HepG2 (cell line): Measurements from ENCODE around the gene FXYD1. TPM values are rescaled to one million over a fixed set of nuclear protein-coding genes. Genes with fewer than 3 reads are reported as not detected.

Experiments
- ATAC-seq: fragments of 200-7000 bp; cut with Tn5 transposase; 3 replicates; pipeline ENCODE4 v1.9.1; 2020; ENCODE audit warnings: mild to moderate bottlenecking, moderate library complexity
- BruUV-seq: library from RNA; stranded (reverse); fragments of 400-500 nt; replicated peaks from 2 replicates; lab custom pipeline; 2021; lab: Mats Ljungman, UMichigan
- CTCF ChIA-PET: fragments of 300-600 bp; formaldehyde crosslinking; extraction: SDS; loops from one replicate; lab custom pipeline; 2021; ENCODE audit warnings: low total read pairs, inconsistent platforms, low intra/inter-chr PET ratio; lab: Yijun Ruan, JAX
- POLR2A ChIA-PET: fragments of 350-600 bp; sonication (Branson Sonifier 250); formaldehyde crosslinking; loops from one replicate; lab custom pipeline; 2020; ENCODE audit warnings: antibody characterized with exemption, inconsistent platforms; lab: Yijun Ruan, JAX
- DNase-seq: peaks from one replicate; pipeline ENCODE4 v3.0.0-alpha.2; 2015; ENCODE audit warnings: low spot score
- FAIRE-seq: peaks from 3 replicates; lab custom pipeline; 2011; peaks lifted over from hg19 to GRCh38; lab: Jason Lieb, UNC
- H2AFZ ChIP-seq: one replicate; pipeline ENCODE4 v1.6.1; 2011; ENCODE audit warnings: low read length, inconsistent platforms
- H3K27ac ChIP-seq: fragments of 300-600 bp; 3 replicates; pipeline ENCODE4 v1.8.0; 2011; ENCODE audit warnings: mixed run types, mild to moderate bottlenecking, mixed read lengths, low read length, inconsistent platforms; ENCODE audit not compliant: insufficient read depth; ENCODE audit errors: extremely low read length
- H3K27me3 ChIP-seq, 2 experiments: fragments of 200-600 bp in 1 of 2; 2 replicates in 1 of 2; 3 replicates in 1 of 2; pipeline versions ENCODE4 v1.6.0 to v1.8.0; 2011; ENCODE audit warnings: low read length in 2 of 2, mild to moderate bottlenecking in 2 of 2, moderate library complexity in 2 of 2, inconsistent platforms in 1 of 2; ENCODE audit not compliant: insufficient read depth in 2 of 2, control insufficient read depth in 1 of 2
- H3K36me3 ChIP-seq, 2 experiments: fragments of 200-600 bp in 1 of 2; replicated peaks in 1 of 2; 2 replicates in 1 of 2; 3 replicates in 1 of 2; pipeline versions ENCODE4 v1.5.1 to v1.8.0; 2011; ENCODE audit warnings: low read length in 2 of 2, inconsistent platforms in 1 of 2; ENCODE audit not compliant: insufficient read depth in 2 of 2, control insufficient read depth in 1 of 2
- H3K4me1 ChIP-seq: 2 replicates; pipeline ENCODE4 v1.5.1; 2012; ENCODE audit warnings: low read length, inconsistent platforms; ENCODE audit not compliant: insufficient read depth
- H3K4me2 ChIP-seq: 2 replicates; pipeline ENCODE4 v1.6.0; 2011; ENCODE audit warnings: low read depth, low read length, inconsistent platforms
- H3K4me3 ChIP-seq, 3 experiments: fragments of 200-600 bp in 1 of 3; sonication (generic), shearing (Covaris generic) in 1 of 3; replicated peaks in 1 of 3; 2 replicates each; pipeline ENCODE4 v1.5.1; 2011 to 2016; ENCODE audit warnings: low read length in 3 of 3, inconsistent platforms in 2 of 3, low read depth in 2 of 3, mild to moderate bottlenecking in 2 of 3, control low read depth in 1 of 3, mixed read lengths in 1 of 3; ENCODE audit not compliant: insufficient read depth in 1 of 3
- H3K79me2 ChIP-seq: one replicate; pipeline ENCODE4 v1.6.1; 2011; ENCODE audit warnings: low read length, inconsistent platforms; ENCODE audit not compliant: insufficient read depth
- H3K9ac ChIP-seq: 2 replicates; pipeline ENCODE4 v1.6.0; 2011; ENCODE audit warnings: mild to moderate bottlenecking, low read depth, low read length, inconsistent platforms; ENCODE audit not compliant: insufficient read depth
- H3K9me3 ChIP-seq: 2 replicates; pipeline ENCODE4 v1.5.1; 2012; ENCODE audit warnings: mild to moderate bottlenecking, low read length
- H4K20me1 ChIP-seq: 2 replicates; pipeline ENCODE4 v1.6.0; 2011; ENCODE audit warnings: inconsistent platforms, mild to moderate bottlenecking, low read length, moderate library complexity; ENCODE audit not compliant: insufficient read depth
- BATF2 ChIP-seq: sonication (generic); formaldehyde crosslinking; IDR thresholded peaks from 2 replicates; pipeline ENCODE4 v1.8.0; 2022; ENCODE audit warnings: mild to moderate bottlenecking, missing genetic modification reagents, moderate library complexity
- CSRNP1 ChIP-seq: sonication (generic); formaldehyde crosslinking; IDR thresholded peaks from 2 replicates; pipeline ENCODE4 v1.8.1; 2023; ENCODE audit warnings: mild to moderate bottlenecking, missing genetic modification reagents
- E2F5 ChIP-seq: sonication (generic); formaldehyde crosslinking; conservative IDR thresholded peaks from 2 replicates; pipeline ENCODE4 v1.4.0; 2020; ENCODE audit warnings: missing genetic modification reagents
- MED8 ChIP-seq: sonication (generic); formaldehyde crosslinking; IDR thresholded peaks from 2 replicates; pipeline ENCODE4 v1.8.1; 2023; ENCODE audit warnings: mild to moderate bottlenecking, missing genetic modification reagents; ENCODE audit not compliant: insufficient replicate concordance
- MLX ChIP-seq: IDR thresholded peaks from 2 replicates; pipeline ENCODE4 v1.6.1; 2016
- PHF21A ChIP-seq: sonication (generic); formaldehyde crosslinking; IDR thresholded peaks from 2 replicates; pipeline ENCODE4 v1.5.0; 2020; ENCODE audit warnings: mild to moderate bottlenecking, missing genetic modification reagents
- SAFB2 ChIP-seq: sonication (generic); formaldehyde crosslinking; IDR thresholded peaks from 2 replicates; pipeline ENCODE4 v1.5.1; 2020; ENCODE audit warnings: missing genetic modification reagents, low read depth, mild to moderate bottlenecking, borderline replicate concordance
- STAG1 ChIP-seq: sonication (generic); formaldehyde crosslinking; IDR thresholded peaks from 2 replicates; pipeline ENCODE4 v1.4.0; 2020; ENCODE audit warnings: missing genetic modification reagents
- YY1 ChIP-seq: IDR thresholded peaks from 2 replicates; pipeline ENCODE4 v1.6.1; 2011; ENCODE audit warnings: low read length, low read depth, moderate library complexity, mild to moderate bottlenecking; ENCODE audit not compliant: insufficient read depth, insufficient replicate concordance
- ZNF205 ChIP-seq: IDR thresholded peaks from 2 replicates; pipeline ENCODE4 v1.6.1; 2018; ENCODE audit warnings: missing biosample characterization, missing genetic modification reagents
- ZNF34 ChIP-seq: sonication (generic); formaldehyde crosslinking; IDR thresholded peaks from 2 replicates; pipeline ENCODE4 v1.4.0; 2020; ENCODE audit warnings: mild to moderate bottlenecking, missing genetic modification reagents, borderline replicate concordance
- ZNF484 ChIP-seq: sonication (generic); formaldehyde crosslinking; IDR thresholded peaks from 2 replicates; pipeline ENCODE4 v1.5.1; 2020; ENCODE audit warnings: mild to moderate bottlenecking, low read depth, missing genetic modification reagents, borderline replicate concordance
- ZNF558 ChIP-seq: sonication (generic); formaldehyde crosslinking; IDR thresholded peaks from 2 replicates; pipeline ENCODE4 v1.9.0; 2022; ENCODE audit warnings: mild to moderate bottlenecking, missing genetic modification reagents, borderline replicate concordance
- WGBS: methylation state at CpG from one replicate; pipeline ENCODE4 v1.1.6; 2017; ENCODE audit warnings: low lambda C conversion rate; 5-methylcytosine and 5-hydroxymethylcytosine counted together
- in situ Hi-C: cut with HindIII; loops from 2 replicates; pipeline ENCODE4 v1.10.0; 2017; ENCODE audit warnings: low pct_unique_long_range_greater_than_20kb; ENCODE audit not compliant: extremely low pct_ligation_motif_present
- intact Hi-C: fragments of 100-400 bp; cut with micrococcal nuclease; formaldehyde crosslinking; loops from one replicate; pipeline ENCODE4 v1.10.0; 2022; ENCODE audit not compliant: unreplicated experiment
- polyA plus RNA-seq, 8 experiments: library from polyadenylated mRNA; depleted of rRNA in 3 of 8; stranded (reverse) in 7 of 8; unstranded in 1 of 8; fragments of >200 nt; fragmentation: Illumina TruSeq in 4 of 8; extraction: Trizol in 4 of 8; gene quantifications; 2 replicates each; pipeline versions ENCODE4 v1.2.1 to v1.2.3, GENCODE V29; 2011 to 2016; ENCODE audit warnings: low read depth in 4 of 8, missing spikeins in 1 of 8, mixed read lengths in 1 of 8; ENCODE audit not compliant: insufficient read depth in 1 of 8
- total RNA-seq, 5 experiments: library from RNA; depleted of rRNA; stranded (reverse); fragments of >200 nt; fragmentation: Illumina TruSeq; extraction: Trizol; gene quantifications; 2 replicates each; pipeline ENCODE4 v1.2.3, GENCODE V29; 2016; ENCODE audit warnings: low read depth in 1 of 5

FXYD1 gene
- total and polyA plus RNA-seq, 2 of the 13 experiments (the other 11 are each of a cell fraction or from before 2014, with no cell fraction given): 31.2 TPM; not detected in 1

- WGBS: 50% methylated on average over 3 of the region's 3 CpGs
- H3K79me2 ChIP-seq: no peaks in the 10 kb centered on the region
- DNase-seq (no peak), FAIRE-seq (no peak), ATAC-seq (no peak)
- intact Hi-C loops (no loop called here), in situ Hi-C loops (no loop called here)
- H4K20me1 ChIP-seq: 0 out of 2 replicates have a peak, but pooled peaks cover 2% of the 10 kb centered on the region
- no peak overlapping the region for H3K9ac ChIP-seq
- peaks cover 12 to 35% of the 10 kb centered on the region in 2 experiments; a peak in 4 of 5 replicates for H3K27me3 ChIP-seq
- no TSS peak for BruUV-seq
- ChIA-PET CTCF (no interaction called here), POLR2A (no interaction called here)
- H3K4me3 ChIP-seq: no peak overlapping the region
- no peak overlapping the region for H3K4me2 ChIP-seq
- TF ChIP-seq SAFB2 (CRISPR knock-in tag): no peak
- no peak for TF ChIP-seq CSRNP1 (CRISPR knock-in tag)
- TF ChIP-seq PHF21A: no peak
- no peak for TF ChIP-seq YY1
- no peak for TF ChIP-seq BATF2
- TF ChIP-seq E2F5 (CRISPR knock-in tag): no peak
- no peak for TF ChIP-seq MLX
- no peak for TF ChIP-seq ZNF558
- no peak for TF ChIP-seq ZNF484 (CRISPR knock-in tag)
- TF ChIP-seq STAG1 (CRISPR knock-in tag): no peak
- TF ChIP-seq ZNF34 (CRISPR knock-in tag): no peak
- no peak for TF ChIP-seq ZNF205 (CRISPR knock-in tag)
- no peak for TF ChIP-seq MED8 (CRISPR knock-in tag)
- no peaks in the 10 kb centered on the region for H3K9me3 ChIP-seq
- no peak overlapping the region for H3K27ac ChIP-seq
- H2AFZ ChIP-seq: no peak overlapping the region
- H3K36me3 ChIP-seq: no peaks in the 10 kb centered on the region
- peaks cover 9% of the 10 kb centered on the region for H3K4me1 ChIP-seq
Measured at GRCh38 chr19:35149463-35149862, 10.8 kb downstream of the FXYD1 start.
